ENCODE data around the gene DNAJC12.

DNA sequence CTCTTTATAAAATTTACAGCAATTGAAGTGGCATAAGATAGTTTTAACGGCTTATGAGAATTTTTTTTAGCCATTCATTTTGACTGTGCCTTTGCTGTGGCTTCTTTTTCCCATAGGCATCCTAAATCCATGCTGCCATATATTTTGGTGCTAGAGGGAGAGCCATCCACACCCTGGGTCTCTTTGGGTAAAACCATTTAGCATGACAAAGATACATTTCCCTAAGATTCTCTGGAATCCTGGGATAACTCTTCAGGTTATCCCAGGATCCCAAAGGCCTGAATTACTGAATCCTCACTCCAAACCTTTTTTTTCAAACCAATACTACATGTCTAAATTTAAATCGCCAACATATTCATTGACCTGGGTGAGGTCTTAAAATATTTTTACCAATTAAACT lies 28.9 kb downstream of the DNAJC12 start:
- TF ChIP-seq, protein P1, sequence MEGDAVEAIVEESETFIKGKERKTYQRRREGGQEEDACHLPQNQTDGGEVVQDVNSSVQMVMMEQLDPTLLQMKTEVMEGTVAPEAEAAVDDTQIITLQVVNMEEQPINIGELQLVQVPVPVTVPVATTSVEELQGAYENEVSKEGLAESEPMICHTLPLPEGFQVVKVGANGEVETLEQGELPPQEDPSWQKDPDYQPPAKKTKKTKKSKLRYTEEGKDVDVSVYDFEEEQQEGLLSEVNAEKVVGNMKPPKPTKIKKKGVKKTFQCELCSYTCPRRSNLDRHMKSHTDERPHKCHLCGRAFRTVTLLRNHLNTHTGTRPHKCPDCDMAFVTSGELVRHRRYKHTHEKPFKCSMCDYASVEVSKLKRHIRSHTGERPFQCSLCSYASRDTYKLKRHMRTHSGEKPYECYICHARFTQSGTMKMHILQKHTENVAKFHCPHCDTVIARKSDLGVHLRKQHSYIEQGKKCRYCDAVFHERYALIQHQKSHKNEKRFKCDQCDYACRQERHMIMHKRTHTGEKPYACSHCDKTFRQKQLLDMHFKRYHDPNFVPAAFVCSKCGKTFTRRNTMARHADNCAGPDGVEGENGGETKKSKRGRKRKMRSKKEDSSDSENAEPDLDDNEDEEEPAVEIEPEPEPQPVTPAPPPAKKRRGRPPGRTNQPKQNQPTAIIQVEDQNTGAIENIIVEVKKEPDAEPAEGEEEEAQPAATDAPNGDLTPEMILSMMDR (IDR thresholded peaks at IDR 0.05) = no peak
- TF ChIP-seq EZH2 (IDR thresholded peaks at IDR 0.05; ENCODE audit: borderline replicate concordance, insufficient read depth, low read depth, low read length, poor library complexity, severe bottlenecking) = no peak
